T-helper 17 cell (primary cell): ENCODE data around the gene CTSW. TPM values are rescaled to one million over a fixed set of nuclear protein-coding genes. Genes with fewer than 3 reads are reported as not detected.

Source experiments
- ATAC-seq: fragments of 150-1000 bp; cut with Tn5 transposase; 2 replicates; pipeline ENCODE4 v1.10.0; 2021; ENCODE audit warnings: mild to moderate bottlenecking, moderate library complexity
- DNase-seq, 3 donors: peaks; one replicate each; pipeline versions ENCODE4 v3.0.0 to v3.0.0-alpha.2; 2020 to 2021
- H3K9me3 ChIP-seq: one replicate; pipeline ENCODE4 v1.7.0; 2013; ENCODE audit warnings: low read length, mild to moderate bottlenecking; ENCODE audit not compliant: control insufficient read depth, poor library complexity, severe bottlenecking
- H3K27ac Mint-ChIP-seq: one replicate; pipeline ENCODE4 v1.8.0; 2022; ENCODE audit warnings: mild to moderate bottlenecking, moderate library complexity, mixed read lengths
- H3K27me3 Mint-ChIP-seq: one replicate; pipeline ENCODE4 v1.8.0; 2022; ENCODE audit warnings: mixed read lengths
- H3K36me3 Mint-ChIP-seq: one replicate; pipeline ENCODE4 v1.8.0; 2022; ENCODE audit warnings: low read depth, mixed read lengths
- H3K4me1 Mint-ChIP-seq: one replicate; pipeline ENCODE4 v1.8.0; 2022; ENCODE audit warnings: mild to moderate bottlenecking, mixed read lengths
- H3K4me3 Mint-ChIP-seq: one replicate; pipeline ENCODE4 v1.8.0; 2022; ENCODE audit warnings: mild to moderate bottlenecking, moderate library complexity, mixed read lengths
- total RNA-seq, 4 donors: library from RNA in 2 of 4; stranded (reverse) in 2 of 4; gene quantifications; one replicate each; pipeline ENCODE4 v1.2.3 and lab custom pipeline; 2022 to 2026

CTSW gene
- total RNA-seq, 2 donors from 2014 or later, result 19.7 to 52.7 TPM

- no peaks in the 10 kb centered on the region for H3K27me3 Mint-ChIP-seq
- DNase-seq (no peak), ATAC-seq (no peak)
- H3K4me1 Mint-ChIP-seq, result peaks cover 29% of the 10 kb centered on the region
- H3K36me3 Mint-ChIP-seq, result no peaks in the 10 kb centered on the region
- peak overlapping the region; percentile 86 for H3K27ac Mint-ChIP-seq
- H3K9me3 ChIP-seq, result no peaks in the 10 kb centered on the region
- peak overlapping the region; percentile 94 for H3K4me3 Mint-ChIP-seq
These were observed 38.0 kb downstream of the CTSW start for GRCh38 chr11:65917434-65918210.

DNA sequence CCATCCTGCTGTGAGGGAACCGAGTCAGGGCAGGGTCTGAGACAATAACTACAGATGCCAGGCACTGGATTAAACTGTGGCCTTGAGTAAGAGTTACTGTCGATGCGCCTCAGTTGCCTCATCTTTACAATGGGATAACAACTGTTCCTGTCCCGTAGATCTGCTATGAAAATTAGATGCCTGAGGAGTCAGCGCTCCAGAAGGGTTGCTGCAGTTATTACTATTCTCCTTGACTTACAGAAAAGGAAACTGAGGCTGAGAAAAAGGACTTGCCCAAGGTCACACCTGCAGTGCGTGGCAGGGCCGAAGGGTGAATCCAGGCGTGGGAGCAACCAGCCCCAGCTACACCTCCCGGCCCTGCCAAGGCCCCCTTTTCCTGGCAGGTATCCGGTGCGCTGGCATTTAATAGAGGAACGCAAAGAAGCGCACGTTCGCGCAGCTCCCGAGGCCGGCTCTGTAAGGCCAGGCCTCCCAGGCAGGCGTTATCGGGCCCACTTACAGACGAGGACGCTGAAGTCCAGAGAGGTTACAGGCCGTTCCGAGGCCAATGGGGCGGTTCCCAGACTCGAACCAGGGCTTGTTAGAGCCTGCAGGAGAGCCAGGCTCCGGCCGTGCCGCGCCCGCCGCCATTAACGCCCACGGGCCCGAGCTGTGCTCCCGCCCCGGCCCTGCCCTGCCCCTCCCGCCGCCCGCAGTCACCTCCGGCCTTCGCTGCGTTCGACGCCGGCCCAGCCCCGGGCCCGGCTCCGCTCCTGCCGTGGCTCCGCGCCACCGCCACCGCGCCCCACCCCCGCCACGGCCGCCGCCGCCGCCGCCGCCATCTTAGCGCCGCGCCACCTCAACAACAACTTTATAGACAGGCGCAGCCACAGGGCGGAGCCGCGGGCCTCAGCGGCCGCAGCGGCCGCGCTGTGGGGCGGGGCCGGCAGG lies 38.8 kb downstream of the CTSW start, which contains the start of gene C11orf68:
TSS of gene C11orf68 (minus strand) at position 852 of the 930 bp plus-strand sequence. CDS start at position 821, 31 bp downstream.
- H3K9me3 ChIP-seq, result no peaks in the 10 kb centered on the region
- Mint-ChIP-seq H3K4me1 (peaks cover 29% of the 10 kb centered on the region), H3K27me3 (no peaks in the 10 kb centered on the region), H3K36me3 (no peaks in the 10 kb centered on the region), H3K27ac (peak within 1 kb of the TSS; percentile 86), H3K4me3 (peak within 1 kb of the TSS; percentile 94)
- DNase-seq (peak in 1 of 3 donors; percentile 28), ATAC-seq (peak; percentile 79)

GRCh38 chr11:65919141-65919572 lies 39.5 kb downstream of the CTSW start, which contains the start of gene DRAP1:
Gene DRAP1 (plus strand): TSS chr11:65919426. CDS start chr11:65919502, 76 bp downstream.
- ATAC-seq (peak; percentile 91), DNase-seq (peak; percentile 97 to 100 (median 100))
- H3K9me3 ChIP-seq, result no peaks in the 10 kb centered on the region
- Mint-ChIP-seq H3K36me3 (no peaks in the 10 kb centered on the region), H3K4me3 (peak within 1 kb of the TSS; percentile 94), H3K27ac (peak within 1 kb of the TSS; percentile 86), H3K4me1 (peaks cover 29% of the 10 kb centered on the region), H3K27me3 (no peaks in the 10 kb centered on the region)

- H3K27me3 Mint-ChIP-seq, result no peaks in the 10 kb centered on the region
These were observed 40.1 kb downstream of the CTSW start for GRCh38 chr11:65919573-65920371.

DNA sequence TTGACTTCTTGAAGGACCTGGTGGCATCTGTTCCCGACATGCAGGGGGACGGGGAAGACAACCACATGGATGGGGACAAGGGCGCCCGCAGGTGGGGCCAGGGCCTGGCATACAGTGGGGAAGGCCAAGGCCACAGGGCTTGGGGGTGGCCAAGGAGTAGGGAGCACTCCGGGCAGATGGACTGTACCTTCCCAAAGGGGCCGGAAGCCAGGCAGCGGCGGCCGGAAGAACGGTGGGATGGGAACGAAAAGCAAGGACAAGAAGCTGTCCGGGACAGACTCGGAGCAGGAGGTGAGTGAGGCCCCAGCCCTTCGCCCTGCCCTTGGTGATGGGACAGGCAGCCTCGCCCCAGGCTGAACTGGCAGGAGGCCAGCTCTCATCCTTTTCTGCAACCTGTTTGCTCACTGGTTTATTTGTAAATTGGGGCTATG lies 40.8 kb downstream of the CTSW start:
- DNase-seq, result no peak
- H3K4me1 Mint-ChIP-seq, result peaks cover 19% of the 10 kb centered on the region
- no peaks in the 10 kb centered on the region for H3K36me3 Mint-ChIP-seq
- ATAC-seq, result no peak
- H3K27me3 Mint-ChIP-seq, result no peaks in the 10 kb centered on the region
- H3K4me3 Mint-ChIP-seq, result peak overlapping the region; percentile 94
- H3K27ac Mint-ChIP-seq, result peak overlapping the region; percentile 81
- no peaks in the 10 kb centered on the region for H3K9me3 ChIP-seq

More at GRCh38 chr11:65919573-65920371, 40.1 kb downstream of the CTSW start:
- H3K4me3 Mint-ChIP-seq, result peak overlapping the region; percentile 94
- H3K4me1 Mint-ChIP-seq, result peaks cover 25% of the 10 kb centered on the region
- peak; percentile 42 to 66 (median 66) for DNase-seq
- H3K27ac Mint-ChIP-seq, result peak overlapping the region; percentile 81
- no peaks in the 10 kb centered on the region for H3K9me3 ChIP-seq
- peak; percentile 47 for ATAC-seq
- H3K36me3 Mint-ChIP-seq, result no peaks in the 10 kb centered on the region

DNA sequence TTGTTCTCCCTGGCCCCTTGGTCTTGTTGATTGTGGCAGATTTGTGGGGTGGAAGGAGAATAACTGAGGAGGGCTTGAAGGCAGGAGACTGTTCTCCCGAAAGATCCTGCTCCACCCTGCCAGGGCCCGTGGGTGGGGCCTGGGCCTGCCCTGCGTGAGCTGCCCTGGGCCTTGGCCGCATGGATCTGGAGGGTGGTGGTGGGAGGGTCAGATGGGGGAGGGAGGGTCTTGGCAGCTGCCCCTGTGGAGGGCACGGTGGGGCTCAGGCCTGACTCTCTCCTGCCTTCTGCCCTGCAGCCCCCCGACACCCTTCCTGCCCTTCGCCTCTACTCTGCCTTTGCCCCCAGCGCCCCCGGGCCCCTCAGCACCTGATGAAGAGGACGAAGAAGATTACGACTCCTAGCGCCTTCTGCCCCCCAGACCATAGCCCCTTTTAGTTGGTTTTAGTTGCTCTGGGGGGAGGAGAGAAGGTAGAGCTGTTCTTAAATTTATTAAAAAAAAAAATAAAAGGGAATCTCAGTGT lies 41.5 kb downstream of the CTSW start:
- no peaks in the 10 kb centered on the region for H3K9me3 ChIP-seq
- H3K27ac Mint-ChIP-seq, result peak overlapping the region; percentile 72
- H3K4me3 Mint-ChIP-seq, result peak overlapping the region; percentile 31
- H3K27me3 Mint-ChIP-seq, result no peaks in the 10 kb centered on the region
- H3K4me1 Mint-ChIP-seq, result peaks cover 22% of the 10 kb centered on the region
- no peak for ATAC-seq
- H3K36me3 Mint-ChIP-seq, result no peaks in the 10 kb centered on the region
- no peak for DNase-seq

DNA sequence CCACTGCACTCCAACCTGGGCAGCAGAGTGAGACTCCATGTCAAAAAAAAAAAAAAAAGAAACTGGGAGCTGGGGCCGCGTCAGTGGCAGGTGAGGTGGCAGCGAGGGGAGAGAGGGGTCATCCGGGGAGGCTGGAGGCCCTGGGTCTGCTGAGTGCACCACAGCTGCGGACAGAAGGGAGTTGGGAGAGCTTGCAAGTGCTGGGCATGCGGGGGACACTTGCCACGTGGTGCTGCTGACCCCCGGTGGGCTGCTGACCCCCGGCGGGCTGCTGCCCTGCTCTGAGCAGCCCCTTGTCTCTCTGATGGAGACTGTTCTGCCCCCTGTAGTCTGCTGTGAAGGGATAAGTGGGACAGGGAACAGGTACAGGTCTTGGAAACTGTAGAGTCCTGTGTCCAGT lies 42.2 kb downstream of the CTSW start:
- no peaks in the 10 kb centered on the region for H3K9me3 ChIP-seq
- peak overlapping the region; percentile 41 for H3K4me3 Mint-ChIP-seq
- ATAC-seq (no peak), DNase-seq (no peak)
- peak overlapping the region; percentile 72 for H3K27ac Mint-ChIP-seq
- H3K36me3 Mint-ChIP-seq, result no peaks in the 10 kb centered on the region
- H3K27me3 Mint-ChIP-seq, result no peaks in the 10 kb centered on the region
- peaks cover 18% of the 10 kb centered on the region for H3K4me1 Mint-ChIP-seq

- Mint-ChIP-seq H3K4me3 (no peak overlapping the region), H3K27ac (peak overlapping the region; percentile 72)
- DNase-seq, result no peak
These were observed 42.9 kb downstream of the CTSW start for GRCh38 chr11:65922565-65922964.

DNA sequence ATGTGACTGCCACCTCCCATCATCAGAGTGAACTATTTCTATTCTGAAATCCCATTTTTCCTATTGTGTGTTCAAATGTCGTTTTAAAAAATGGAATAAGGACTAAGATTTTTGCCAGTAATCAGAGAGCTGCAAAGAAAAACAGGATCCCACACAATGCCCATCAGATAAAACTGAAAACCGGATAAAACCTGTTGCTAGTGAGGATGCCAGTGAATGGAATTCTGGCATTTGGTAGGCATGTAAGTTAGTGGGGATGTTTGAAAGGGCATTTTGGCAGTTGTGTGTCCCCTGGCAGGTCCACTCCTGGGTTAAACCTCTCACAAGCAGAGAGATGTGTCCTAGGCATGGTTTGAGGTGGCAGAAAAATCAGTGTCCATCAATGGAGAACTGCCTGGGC lies 45.8 kb downstream of the CTSW start:
- H3K9me3 ChIP-seq, result no peaks in the 10 kb centered on the region
- DNase-seq, result no peak
- H3K4me1 Mint-ChIP-seq, result peaks cover 25% of the 10 kb centered on the region
- H3K36me3 Mint-ChIP-seq, result no peaks in the 10 kb centered on the region
- no peaks in the 10 kb centered on the region for H3K27me3 Mint-ChIP-seq
- H3K4me3 Mint-ChIP-seq, result no peak overlapping the region
- no peak overlapping the region for H3K27ac Mint-ChIP-seq
- ATAC-seq, result no peak

More at GRCh38 chr11:65922565-65922964, 42.9 kb downstream of the CTSW start:
- no peaks in the 10 kb centered on the region for H3K27me3 Mint-ChIP-seq
- no peak for ATAC-seq
- H3K9me3 ChIP-seq, result no peaks in the 10 kb centered on the region
- no peaks in the 10 kb centered on the region for H3K36me3 Mint-ChIP-seq
- H3K4me1 Mint-ChIP-seq, result peaks cover 19% of the 10 kb centered on the region

- Mint-ChIP-seq H3K4me3 (peak overlapping the region; percentile 77), H3K27me3 (no peaks in the 10 kb centered on the region), H3K4me1 (peaks cover 26% of the 10 kb centered on the region), H3K27ac (peak overlapping the region; percentile 96), H3K36me3 (no peaks in the 10 kb centered on the region)
- ATAC-seq (peak; percentile 98), DNase-seq (peak; percentile 42 to 55 (median 50))
- H3K9me3 ChIP-seq, result no peaks in the 10 kb centered on the region
These were observed 48.3 kb downstream of the CTSW start for GRCh38 chr11:65927904-65928397.

- H3K9me3 ChIP-seq, result no peaks in the 10 kb centered on the region
- H3K4me3 Mint-ChIP-seq, result peak overlapping the region; percentile 77
- ATAC-seq (no peak), DNase-seq (no peak)
- H3K27me3 Mint-ChIP-seq, result no peaks in the 10 kb centered on the region
- H3K4me1 Mint-ChIP-seq, result peaks cover 26% of the 10 kb centered on the region
- no peaks in the 10 kb centered on the region for H3K36me3 Mint-ChIP-seq
- peak overlapping the region; percentile 96 for H3K27ac Mint-ChIP-seq
These were observed 49.0 kb downstream of the CTSW start for GRCh38 chr11:65928667-65929066.
